Stimulated activated effector memory CD8-positive, alpha-beta T cell treated with anti-CD3 and anti-CD28 coated beads, Interleukin-12 subunit alpha, Interleukin-12 subunit beta, amount 100 ng/mL, for 72 hours (primary cell): ENCODE measurements around the gene EPHB4.

ENCODE experiments used
- ATAC-seq: fragments of 150-1000 bp; cut with Tn5 transposase; 2 replicates; pipeline ENCODE4 v1.10.0; 2021
- DNase-seq, 2 donors: peaks; one replicate each; pipeline ENCODE4 v3.0.0; 2021 to 2022; ENCODE audit warnings: low spot score in 2 of 2
- H3K27ac Mint-ChIP-seq: one replicate; pipeline ENCODE4 v1.8.0; 2022; ENCODE audit warnings: mild to moderate bottlenecking, mixed read lengths
- H3K36me3 Mint-ChIP-seq: one replicate; pipeline ENCODE4 v1.8.0; 2022; ENCODE audit warnings: mild to moderate bottlenecking, mixed read lengths
- H3K4me1 Mint-ChIP-seq: one replicate; pipeline ENCODE4 v1.8.0; 2022; ENCODE audit warnings: mixed read lengths
- H3K4me3 Mint-ChIP-seq: one replicate; pipeline ENCODE4 v1.8.0; 2022; ENCODE audit warnings: mild to moderate bottlenecking, mixed read lengths
- H3K9me3 Mint-ChIP-seq: one replicate; pipeline ENCODE4 v1.8.0; 2022; ENCODE audit warnings: mixed read lengths

EPHB4 gene

DNA sequence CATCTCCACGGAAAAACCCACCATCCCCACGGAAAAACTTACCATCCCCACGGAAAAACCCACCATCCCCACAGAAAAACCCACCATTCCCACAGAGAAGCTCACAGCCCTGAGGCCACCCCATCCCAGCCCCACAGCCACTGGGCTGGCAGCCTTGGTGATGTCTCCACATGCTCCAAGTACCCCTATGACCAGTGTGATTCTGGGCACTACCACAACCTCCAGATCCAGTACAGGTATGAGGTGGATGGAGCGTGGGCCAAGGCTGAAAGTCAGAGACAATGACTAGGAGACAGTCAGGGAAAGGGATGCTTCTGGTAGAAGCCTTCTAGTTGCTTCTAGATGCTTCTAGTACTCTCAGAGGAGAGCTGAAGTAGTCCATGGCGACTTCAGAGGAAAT is 74.3 kb downstream of the EPHB4 start:
- ATAC-seq = peak; percentile 51
- Mint-ChIP-seq H3K4me1 (no peaks in the 10 kb centered on the region), H3K36me3 (peaks cover 19% of the 10 kb centered on the region), H3K27ac (peak overlapping the region; percentile 95), H3K9me3 (no peaks in the 10 kb centered on the region), H3K4me3 (no peak overlapping the region)
- no peak for DNase-seq
